Pons (tissue), 1 donor: ENCODE results near the gene DTWD2.
A peak's percentile ranks its signal among the peaks of the same experiment; 100 is the strongest.
"Not testable (repeated sequence)": the region's sequence is repeated elsewhere in the genome, so short reads cannot be mapped to it uniquely, and the experiment has no call there.

ENCODE experiments used
- DNase-seq: peaks from one replicate; pipeline ENCODE4 v3.0.0-alpha.2; 2016; ENCODE audit warnings: low spot score

Gene DTWD2

DNA sequence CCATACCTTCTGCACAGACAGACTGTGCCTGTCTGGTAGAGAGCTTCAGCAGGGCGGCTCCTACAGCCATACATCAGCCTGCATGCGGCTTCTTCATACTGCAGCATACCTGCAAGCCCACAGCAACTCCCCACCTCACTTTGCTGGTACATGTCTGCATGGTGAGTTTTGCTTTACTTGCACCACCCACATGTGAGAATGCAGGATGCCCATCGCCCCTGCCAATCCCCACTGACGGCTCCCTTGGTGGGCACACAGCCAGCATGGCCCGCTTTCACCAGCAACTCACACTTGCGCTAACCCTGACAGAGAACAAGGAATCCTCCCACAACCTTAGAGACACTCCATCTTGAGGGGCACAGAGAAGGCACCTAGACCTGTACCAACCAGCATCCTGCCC is 114.9 kb downstream of the DTWD2 start:
- no peak for DNase-seq

DNA sequence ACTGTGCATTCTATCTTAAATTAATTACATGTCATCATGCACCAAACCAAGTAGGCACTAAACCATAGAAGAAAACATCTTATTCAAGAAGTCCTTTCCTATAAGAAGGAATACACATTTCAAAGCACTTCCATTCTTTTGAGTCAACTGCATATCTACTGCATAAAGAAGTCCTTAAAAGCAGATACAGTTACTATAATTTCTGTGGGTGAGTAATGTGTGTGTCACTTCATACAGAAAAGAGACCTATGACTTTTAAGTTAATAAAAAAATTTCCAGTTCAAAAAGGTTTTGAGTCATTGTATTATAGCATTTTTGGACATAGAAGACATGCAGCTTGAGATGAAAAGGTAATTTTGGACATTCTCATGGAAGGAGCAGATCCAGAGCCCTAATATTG is 125.0 kb downstream of the DTWD2 start:
- no peak for DNase-seq

DNA sequence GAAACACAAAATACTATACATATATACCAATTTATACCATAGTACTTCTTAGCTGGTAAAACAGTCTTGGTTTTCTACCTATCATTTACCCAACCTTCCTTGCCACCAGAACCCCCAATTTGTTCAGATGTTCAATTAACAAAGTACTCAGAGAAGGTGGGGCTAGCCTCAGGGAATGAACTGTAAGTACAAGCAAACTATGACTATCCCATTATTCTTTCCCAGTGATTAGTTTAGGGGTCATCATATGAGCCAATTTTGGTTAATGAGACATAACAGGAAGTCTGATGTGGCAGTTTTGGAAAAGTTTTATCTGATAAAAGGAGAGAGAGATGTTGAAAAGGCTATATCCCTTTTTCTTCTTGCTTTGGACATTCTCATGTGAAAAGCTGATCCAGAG is 125.8 kb downstream of the DTWD2 start:
- no peak for DNase-seq

DNA sequence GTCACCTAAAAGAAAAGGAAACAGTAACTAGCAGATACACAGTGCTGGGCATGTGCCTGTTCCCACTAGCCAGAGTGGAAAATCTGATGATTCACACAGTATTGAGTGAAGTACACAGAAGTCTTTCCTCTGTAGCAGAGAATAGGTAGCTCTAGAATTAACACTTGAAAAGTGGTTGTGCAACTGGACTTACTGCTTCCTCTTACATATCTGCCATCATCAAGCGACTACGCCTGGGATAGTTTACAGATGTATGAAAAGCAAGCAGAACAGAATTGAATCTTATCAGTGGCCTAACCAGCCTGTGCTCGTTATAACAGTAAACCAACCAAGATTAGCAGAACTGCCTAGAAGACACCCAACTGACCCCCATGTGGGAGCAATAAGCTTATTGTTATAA is 130.6 kb downstream of the DTWD2 start:
- no peak for DNase-seq

DNA sequence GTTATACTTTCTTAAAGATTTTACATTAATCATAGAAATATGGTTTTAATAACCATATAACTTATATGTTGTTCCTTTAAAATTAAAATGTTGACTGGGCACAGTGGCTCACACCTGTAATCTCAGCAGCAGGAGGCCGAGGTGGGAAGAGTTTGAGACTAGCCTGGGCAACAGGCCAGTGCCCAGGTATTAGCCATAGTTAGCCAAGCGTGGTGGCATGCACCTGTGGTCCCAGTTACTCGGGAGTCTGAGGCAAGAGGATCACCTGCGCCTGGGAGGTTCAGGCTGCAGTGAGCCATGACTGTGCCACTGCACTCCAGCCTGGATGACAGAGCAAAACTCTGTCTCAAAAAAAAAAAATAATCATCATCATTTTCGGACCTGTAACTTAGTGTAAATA is 133.5 kb downstream of the DTWD2 start:
- no peak for DNase-seq

DNA sequence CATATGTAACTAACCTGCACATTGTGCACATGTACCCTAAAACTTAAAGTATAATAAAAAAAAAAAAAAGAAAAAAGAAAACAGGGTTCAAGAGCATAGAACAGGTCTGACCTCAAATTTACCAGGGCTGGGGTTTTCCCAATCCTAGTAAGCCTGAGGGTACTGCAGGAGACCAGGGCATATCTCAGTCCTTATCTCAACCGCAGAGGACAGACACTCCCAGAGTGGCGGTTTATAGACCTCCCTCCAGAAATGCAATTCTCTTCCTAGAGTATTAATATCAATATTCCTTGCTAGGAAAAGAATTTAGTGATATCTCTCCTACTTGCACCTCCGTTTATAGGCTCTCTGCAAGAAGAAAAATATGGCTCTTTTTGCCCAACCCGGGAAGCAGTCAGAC is 136.6 kb downstream of the DTWD2 start:
- not testable (repeated sequence) for DNase-seq

DNA sequence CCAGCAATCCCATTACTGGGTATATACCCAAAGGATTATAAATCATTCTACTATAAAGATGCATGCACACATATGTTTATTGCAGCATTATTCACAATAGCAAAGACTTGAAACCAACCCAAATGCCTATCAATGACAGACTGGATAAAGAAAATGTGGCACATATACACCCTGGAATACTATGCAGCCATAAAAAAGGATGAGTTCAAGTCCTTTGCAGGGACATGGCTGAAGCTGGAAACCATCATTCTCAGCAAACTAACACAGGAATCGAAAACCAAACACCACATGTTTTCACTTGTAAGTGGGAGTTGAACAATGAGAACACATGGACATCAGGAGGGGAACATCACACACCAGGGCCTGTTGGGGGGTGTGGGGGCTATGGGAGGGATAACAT is 138.8 kb downstream of the DTWD2 start:
- DNase-seq: not testable (repeated sequence)

DNA sequence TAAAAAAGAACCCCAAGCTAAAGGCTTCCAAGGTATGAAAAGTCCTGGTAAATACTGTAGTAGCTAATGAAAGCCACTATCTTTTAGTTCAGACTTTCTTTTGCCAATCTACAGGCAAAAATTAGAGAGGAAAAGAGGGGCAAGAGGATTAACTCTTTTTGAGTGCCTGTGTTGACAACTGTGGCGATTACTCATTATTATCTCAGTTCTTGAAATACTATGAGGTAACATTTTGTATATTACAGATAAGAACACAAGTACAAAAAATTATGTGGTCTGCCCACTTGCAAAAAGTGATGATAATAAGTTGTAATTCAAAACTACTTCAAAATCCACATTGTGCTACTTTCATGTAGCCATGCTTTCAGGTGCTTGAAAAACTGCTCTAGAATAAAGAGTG is 144.0 kb downstream of the DTWD2 start:
- DNase-seq: no peak

DNA sequence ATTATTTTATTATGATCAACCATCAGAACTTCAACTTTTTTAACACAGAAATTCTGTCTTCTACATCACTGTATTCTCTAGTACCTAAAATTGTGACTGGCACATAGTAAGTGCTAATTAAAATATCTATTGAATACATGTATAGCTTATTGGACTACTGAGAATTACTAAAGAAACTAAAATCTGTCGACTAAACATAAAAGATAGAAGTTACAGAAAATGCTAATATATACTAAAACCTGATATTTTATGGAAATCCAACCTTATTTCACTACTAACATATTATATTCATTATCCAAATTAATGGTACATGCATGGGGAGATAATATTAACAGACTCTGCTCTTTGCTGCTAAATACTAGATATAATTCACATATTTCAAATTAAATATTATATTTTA is 153.6 kb downstream of the DTWD2 start:
- DNase-seq: no peak

DNA sequence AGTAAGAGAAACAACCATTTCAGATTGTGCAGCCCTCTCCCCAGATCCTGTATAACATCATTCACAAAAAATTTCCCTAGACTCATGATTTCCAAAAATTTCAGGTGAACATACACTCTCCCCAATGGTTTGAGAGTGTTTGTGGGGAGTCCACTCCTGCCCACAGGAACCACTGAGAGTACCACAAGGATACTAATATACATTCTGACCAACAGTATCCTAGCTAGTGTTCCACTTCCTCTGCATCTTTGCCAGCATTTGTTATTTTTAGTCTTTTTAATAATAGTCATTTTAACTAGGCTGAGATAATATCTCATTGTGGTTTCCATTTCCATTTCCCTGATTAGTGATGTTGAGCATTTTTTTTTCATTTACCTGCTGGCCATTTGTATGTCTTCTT is 155.4 kb downstream of the DTWD2 start:
- no peak for DNase-seq

DNA sequence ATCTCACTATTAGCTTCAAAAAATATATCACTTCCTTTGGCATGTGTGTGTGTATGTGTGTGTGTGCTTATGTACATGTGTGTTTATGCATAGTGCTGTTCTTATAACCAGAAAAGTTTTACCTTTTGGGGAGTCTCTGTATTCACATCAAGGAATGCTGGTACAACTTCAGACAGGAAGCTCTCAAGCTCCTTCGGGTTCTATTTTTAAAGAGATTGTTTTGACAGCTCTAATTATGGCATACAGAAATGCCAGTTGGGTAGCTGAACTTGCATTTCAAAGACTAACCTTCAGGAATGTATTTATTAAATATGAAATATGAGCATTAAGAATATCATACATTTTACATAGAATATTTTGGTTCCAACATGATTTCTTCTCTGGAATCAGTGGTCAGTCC is 163.1 kb downstream of the DTWD2 start:
- DNase-seq: no peak

DNA sequence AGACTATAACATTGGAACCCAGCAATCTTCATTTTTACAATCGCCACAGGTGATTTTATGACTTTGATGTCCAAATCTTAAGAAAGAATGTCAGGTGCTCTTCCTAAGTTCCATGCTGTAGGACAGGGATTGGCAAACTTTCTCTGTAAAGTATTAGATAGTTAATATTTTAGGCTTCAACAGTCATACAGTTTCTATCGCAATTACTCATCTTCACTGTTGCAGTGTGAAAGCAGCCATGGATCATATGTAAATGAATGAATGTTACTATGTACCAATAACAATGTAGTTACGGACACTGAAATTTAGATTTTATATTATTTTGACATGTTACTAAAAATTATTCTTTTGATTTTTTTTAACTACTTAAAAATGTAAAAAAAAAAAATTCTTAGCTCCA is 169.7 kb downstream of the DTWD2 start:
- no peak for DNase-seq

DNA sequence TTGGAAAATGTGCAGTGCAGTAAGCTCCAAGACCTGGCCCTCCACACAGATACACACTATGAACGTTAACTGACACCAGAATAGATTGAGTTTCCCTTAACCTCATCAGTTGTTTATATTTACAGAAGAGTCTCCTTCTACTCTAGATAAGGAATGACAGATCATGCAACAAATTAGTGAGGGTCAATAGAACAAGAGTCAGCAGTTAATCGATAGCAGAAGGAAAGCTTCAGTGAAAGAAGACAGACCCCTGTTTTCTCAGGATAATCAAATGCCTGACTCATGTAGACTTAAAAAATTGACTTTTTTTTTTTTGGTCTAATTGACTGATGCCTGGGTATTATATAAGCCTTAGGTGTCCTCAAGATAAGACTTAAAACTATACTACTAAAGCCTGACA is 179.9 kb downstream of the DTWD2 start:
- DNase-seq: no peak

DNA sequence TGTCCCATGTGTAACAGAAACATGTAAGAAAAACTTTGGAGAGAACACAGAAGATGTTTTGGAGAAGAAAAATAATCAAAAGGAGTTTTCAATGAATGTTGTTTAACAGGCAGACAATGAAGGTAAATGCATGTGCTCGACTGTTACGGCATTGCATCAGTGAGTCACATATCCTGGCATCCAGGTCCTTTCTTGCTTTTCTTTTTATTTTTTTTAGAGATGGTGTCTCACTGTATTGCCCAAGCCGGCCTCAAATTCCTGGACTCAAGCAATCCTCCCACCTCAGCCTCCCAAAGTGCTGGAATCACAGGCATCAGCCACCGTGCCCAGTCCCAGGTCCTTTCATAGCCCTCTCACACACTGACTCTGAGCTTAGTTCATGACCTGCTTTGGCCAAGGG is 181.8 kb downstream of the DTWD2 start:
- no peak for DNase-seq

DNA sequence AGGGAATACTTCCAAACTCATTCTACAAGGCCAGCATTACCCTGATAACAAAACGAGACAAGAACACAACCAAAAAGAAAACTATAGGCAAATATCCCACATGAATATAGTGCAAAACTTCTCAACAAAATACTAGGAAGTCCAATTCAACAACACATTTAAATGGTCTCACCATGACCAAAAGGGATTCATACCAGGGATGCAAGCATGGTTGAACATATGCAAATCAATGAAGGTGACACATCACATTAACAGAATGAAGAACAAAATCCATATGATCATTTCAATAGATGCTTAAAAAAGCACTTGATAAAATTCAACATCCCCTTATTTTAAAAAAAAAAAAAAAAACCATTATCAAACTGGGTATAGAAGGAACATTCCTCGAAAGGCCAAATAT is 186.0 kb downstream of the DTWD2 start:
- DNase-seq: no peak

DNA sequence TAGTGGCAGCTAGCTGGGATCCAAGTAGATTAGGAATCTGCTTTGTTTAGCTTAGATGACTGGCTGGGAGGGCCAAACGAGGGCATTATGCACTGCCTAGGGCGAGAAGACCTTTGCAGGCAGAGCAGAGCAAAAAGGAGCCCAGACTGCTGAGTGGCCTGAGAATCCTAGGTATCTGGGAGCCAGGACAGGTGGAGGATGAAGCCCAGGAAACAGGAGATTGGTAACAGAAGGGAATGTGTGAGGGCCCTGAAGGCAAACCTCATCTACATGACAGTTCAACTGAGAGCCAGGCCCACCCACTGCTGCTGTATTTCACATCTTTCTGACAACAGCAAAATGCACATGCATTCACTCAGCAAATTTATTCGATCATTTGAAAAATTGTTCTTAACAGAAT is 192.3 kb downstream of the DTWD2 start:
- DNase-seq: no peak

DNA sequence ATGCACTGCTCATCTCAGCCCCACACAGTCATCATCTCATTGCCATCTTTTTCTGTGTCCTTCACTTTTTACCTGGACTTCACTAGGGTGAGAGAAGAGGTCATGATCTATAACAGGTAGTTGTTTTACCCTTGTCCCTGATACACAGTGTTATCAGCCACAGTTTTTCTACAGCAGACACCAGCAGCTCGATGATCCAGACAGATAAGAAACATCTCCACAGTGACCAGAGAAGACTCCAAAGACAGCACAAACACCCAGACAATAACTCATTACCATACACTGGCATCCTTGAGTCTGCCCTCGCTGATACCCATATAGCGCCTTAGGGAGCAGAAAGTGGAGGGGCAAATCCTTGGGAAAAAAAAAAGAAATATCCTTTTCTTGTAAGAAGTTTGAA is 194.1 kb downstream of the DTWD2 start:
- DNase-seq: no peak

DNA sequence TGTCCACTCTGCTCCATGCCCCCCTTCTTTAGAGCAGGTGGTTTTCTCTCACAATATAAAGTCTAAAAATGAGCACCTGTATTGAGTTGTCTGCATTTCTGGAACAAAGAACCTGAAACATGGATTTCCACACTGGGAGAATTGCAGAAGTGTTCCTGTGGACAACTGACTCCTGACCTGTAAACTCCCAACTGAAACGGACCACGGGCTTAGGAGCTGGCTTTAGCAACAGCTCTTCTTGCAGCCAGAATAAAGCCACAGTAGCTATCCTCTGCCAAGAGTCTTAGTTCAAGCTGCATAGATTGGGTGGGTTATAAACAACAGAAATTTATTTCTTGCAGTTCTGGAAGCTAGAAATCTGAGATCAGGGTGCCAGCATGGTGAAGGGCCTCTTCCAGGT is 194.7 kb downstream of the DTWD2 start:
- DNase-seq: no peak

DNA sequence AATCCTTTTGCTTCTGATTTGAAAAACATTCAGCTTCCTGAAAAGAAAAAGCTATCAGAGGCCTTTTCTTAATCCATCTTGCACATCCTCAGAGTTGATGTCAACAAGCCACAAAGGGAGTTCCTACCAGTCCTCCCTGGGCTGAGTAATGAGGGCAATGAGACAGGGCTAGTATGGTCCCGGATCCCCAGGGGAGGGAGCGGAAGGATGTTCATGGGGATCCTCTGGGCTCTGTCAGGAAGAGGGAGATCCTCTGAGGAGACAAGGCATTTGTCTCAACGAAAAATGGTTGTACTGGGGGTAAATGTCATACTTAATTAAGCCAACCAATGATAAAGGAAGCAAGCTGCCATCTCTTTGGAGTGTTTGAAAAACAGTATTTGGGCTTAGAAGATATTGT is 195.3 kb downstream of the DTWD2 start:
- DNase-seq: no peak

DNA sequence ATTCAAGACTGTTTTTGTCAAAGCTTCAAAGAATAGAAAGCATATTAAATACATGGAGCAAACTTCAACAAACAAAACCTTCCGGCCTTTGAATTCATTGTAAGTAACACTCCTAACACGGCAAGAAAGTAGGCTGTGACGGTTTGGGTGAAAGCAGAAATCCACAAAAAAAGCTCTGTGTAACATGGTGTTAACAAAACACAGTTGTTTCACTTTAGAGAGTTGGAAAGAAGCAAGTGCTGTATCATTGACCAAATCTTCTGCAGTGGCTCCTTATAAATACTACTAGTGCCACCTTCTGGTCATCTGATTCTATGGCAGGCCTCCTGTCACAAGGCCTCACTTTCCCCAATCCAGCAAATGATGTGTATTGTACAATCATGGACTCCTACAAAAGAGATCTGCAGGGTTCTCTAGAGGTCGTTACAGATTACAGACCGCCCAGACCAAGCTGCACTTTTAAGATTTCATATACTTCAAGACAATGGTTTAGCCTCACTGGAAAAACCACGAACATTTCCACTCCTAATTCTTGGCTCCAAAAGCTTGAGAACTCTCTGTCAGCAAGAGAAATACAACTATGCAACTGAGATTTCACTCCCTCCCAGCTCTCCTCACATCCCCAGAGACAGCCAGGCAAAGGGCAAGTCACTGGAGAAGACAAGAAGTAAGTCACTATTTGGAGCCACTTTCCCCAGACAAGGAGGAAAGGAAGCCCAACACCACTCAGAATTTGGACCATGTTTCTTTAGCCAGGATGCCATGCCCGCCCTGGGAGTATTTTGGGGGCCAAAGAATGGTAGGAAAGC is 196.2 kb downstream of the DTWD2 start:
- peak; percentile 94 for DNase-seq

DNA sequence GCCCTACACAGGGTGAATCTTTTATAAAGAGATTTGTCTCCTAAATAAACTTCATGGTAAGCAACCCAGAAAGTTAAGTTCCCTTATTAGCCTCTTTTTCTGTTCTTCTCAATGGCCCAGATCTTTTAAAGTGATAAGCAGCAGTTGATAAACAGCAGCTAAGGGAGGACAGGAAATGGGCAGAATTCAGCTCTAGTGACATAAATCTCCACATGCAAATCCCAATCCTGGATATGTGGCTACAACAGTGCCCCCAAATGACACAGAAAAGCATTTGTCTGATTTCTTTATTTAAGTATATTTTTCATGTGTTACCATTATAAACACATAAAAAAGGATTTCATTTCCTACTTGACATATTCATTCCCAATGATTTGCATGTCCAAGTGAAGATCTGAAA is 199.0 kb downstream of the DTWD2 start:
- peak; percentile 7 for DNase-seq

DNA sequence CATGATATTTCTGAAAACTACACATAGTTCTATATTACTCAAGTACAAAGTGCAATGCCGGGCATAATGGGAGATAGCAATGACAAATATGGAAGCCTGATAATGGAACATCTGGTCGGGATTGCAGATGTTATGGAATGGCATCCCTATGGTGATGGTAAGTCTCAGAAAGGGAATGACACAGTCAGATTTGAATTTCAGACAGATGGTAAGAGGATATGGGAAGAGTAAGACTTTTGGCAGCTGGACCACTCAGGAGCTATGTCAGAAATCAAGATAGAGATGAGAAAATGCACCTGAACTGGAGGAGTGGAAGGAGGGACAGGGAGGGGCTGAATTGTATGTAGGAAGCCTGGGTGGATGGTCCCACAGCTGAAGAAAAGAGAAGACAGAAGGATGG is 200.0 kb downstream of the DTWD2 start:
- DNase-seq: no peak
